Activated CD8-positive, alpha-beta memory T cell treated with anti-CD3 and anti-CD28 coated beads for 48 hours (primary cell): Measurements from ENCODE around the gene NT5C2.
"Not testable (repeated sequence)": the region's sequence is repeated elsewhere in the genome, so short reads cannot be mapped to it uniquely, and the experiment has no call there.

ENCODE experiments used
- DNase-seq, 3 experiments: peaks; one replicate each; pipeline ENCODE4 v3.0.0-alpha.2; 2020; ENCODE audit warnings: low read depth in 2 of 3, low spot score in 2 of 3

The NT5C2 gene

GRCh38 chr10:103166523-103166922 is 26.5 kb downstream of the NT5C2 start:
- DNase-seq, result no peak

DNA sequence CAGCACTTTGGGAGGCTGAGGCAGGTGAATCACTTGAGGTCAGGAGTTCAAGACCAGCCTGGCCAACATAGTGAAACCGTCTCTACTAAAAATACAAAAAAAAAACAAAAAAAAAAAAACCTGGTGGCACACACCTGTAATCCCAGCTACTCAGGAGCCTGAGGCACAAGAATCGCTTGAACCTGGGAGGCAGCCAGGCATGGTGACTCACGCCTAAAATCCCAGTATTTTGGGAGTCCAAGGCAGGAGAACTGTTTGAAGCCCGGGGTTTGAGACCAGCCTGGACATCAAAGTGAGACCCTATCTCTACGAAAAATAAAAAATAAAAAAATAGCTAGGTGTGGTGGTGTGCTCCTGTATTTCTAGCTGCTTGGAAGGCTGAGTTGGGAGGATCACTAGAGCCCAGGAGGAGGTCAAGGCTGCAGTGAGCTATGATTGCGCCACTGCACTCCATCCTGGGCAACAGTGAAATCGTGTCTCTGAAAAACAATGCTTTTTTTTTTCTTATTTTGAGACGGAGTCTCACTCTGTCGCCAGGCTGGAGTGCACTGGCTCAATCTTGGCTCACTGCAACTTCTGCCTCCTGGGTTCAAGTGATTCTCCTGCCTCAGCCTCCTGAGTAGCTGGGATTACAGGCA is 29.2 kb downstream of the NT5C2 start:
- DNase-seq, result not testable (repeated sequence)

- DNase-seq, result no peak
These were observed 35.8 kb downstream of the NT5C2 start for GRCh38 chr10:103157246-103157645.

DNA sequence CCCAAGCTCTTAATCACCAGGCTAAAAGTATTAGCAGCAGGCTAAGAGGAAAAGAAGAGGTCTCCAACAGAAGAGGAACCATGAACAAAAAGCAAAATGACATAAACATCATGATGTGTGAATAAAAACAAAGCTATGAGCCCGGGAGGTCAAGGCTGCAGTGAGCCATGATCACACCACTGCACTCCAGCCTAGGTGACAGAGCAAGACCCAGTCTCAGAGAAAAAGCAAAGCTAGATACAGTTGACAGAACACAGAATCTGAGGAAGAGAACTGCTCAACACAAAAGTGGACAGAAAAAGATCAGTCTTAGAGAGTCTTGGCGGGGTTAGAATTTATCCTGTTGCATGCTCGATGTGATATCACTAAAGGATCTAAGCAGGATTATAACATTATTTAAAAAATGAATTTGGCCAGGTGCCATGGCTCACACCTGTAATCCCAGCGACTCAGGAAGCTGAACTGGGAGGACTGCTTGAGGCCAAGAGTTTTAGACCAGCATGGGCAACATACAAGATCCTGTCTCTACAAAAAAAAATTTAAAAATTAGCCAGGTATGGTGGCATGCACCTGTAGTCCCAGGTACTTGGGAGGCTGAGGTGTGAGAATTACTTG is 37.5 kb downstream of the NT5C2 start:
- DNase-seq, result no peak

- no peak for DNase-seq
These were observed 38.4 kb downstream of the NT5C2 start for GRCh38 chr10:103154521-103155299.

DNA sequence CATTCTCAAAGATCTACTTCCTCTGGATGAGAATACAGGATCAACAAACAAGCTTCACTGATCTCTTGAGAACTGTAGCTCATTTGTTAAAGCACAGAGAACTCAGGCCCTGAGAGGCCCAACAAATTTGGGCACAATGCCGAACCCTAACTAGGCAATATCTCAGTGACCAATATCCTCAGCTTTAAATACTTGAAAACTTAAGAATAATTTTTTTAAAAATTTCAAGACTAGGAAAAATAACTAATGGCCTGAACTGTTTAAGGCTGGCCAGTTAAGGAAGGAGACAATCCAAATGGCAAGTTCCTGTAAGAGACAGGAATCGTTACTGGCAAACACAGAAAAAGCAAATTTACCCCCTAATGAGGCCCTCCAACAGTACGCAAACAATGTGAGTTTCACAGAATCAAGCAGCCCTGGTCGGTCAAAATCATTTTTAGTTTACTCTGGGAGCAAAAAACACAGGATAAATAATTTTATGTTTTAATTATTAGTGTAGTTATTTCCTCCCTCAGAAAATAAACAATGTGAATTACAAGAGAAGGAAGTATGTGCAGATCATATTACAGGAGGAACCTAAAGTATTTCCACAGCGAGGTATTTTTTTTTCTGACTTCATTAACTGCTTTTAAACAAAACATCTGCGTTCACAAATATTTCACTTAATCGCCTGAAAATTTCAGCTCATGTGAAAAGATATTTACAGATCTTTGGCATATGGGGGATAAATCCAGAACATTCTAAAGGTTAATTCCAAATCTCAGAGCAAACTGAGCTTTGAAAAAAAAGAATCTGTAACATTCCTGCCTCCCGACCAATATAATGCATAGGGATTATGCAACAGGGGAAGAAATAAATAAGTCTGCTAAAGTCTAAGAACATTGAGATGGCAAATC is 39.5 kb downstream of the NT5C2 start:
- no peak for DNase-seq

DNA sequence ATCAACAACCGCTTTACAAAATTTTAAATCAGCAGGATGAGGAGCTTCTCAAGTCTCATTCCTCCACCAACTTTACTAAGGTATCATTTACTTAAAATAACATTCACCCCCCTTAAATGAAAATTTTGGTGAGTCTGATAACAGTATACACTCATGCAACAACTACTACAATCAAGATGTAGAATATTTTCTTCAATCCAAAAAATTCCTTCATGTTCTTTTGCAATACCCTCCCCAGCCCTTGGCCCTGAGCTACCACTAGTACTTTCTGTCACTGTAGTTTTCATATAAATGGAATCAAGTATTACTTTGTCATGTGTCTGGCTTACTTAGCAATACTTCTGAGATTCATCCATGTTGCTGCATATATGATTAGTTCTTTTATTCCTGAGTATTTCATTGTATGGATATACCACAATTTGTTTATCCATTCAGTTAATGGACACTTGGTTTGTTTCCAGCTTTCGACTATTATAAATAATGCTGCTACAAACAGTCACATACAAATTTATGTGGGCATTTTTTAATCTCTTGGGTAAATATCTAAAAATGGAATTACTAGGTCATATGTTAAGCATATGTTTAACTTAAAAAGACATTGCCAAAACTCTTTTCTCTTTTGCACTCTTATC is 43.0 kb downstream of the NT5C2 start:
- DNase-seq, result no peak

GRCh38 chr10:103147645-103148044 is 45.4 kb downstream of the NT5C2 start:
- DNase-seq, result no peak

DNA sequence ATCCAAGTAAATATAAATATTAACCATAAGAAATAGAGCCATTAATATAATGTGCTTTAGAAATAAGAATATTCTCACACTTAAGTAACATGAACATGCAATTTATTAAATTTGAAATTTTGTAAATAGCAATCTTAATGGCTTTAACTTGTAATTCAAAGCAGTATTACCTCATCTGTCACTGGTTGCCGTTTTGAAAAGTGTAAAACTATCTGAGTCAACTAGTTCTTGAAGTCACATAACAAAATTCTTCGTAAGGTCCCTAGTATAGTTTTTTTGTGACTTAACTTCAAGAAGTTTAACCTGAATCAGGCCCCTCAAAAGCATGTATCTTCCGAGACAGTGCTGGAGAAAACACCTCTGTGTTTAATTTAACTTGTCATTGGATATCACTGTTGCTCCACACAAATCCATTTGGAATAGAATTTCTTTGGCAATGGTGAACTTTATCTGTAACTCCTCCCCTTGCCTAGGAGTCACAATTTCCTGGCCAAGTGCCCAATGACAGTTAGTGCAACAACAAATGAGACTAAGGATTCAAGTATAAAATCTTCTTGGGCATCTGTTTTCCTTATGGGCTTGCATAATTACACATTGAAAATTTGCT is 47.1 kb downstream of the NT5C2 start:
- DNase-seq, result no peak

DNA sequence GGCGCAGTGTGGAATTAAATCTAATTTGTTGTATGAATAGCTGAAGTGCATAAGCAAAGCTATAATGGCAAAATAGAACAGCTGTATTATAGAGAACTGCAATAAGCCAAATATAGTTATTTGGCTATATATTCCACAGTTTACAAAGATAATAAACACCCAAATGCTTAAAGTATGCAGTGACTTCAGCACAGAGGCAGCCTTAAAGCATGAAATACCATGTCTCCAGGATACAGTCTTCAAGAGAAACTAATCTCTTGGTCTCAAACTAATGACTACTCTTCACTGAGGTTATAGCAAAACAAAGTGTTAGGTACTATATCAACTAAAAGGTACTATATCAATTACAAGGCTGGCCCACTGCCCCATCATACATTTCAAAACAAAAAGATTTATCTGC is 48.0 kb downstream of the NT5C2 start:
- DNase-seq, result no peak

- no peak for DNase-seq
These were observed 49.0 kb downstream of the NT5C2 start for GRCh38 chr10:103144041-103144440.

DNA sequence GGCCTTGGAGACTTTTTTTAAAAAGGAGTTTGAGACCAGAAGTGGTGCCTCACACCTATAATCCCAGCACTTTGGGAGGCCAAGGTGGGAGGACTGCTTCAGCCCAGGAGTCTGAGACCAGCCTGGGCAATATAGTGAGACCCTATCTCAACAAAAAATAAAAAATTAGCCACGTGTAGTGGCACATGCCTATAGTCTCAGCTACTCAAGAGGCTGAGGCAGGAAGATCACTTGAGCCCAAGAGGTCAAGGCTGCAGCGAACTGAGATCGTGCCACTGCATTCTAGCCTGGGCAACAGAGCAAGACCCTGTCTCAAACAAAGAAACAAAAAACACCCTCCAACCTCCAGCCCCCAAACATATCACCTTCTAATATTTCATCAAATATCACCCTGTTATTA is 49.4 kb downstream of the NT5C2 start:
- DNase-seq, result not testable (repeated sequence)

DNA sequence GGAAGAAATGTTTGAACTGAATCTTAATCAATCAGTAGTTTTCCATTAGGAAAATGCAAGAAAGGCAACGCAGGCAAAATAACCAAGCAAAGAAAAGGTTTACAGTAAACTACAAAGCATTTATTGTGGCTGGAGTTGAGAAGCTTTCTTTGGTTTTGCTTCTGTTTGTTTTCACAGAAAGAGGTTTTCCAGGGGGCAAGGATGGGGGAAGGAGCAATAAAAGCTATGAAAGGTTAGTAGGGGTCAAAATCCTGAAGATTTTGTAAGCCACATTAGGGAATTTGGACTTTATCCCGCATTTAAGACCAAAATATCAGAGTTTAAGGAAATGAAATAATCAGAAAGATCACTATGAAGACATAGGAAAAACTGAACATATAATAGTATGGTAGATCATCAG is 51.1 kb downstream of the NT5C2 start:
- DNase-seq, result no peak

DNA sequence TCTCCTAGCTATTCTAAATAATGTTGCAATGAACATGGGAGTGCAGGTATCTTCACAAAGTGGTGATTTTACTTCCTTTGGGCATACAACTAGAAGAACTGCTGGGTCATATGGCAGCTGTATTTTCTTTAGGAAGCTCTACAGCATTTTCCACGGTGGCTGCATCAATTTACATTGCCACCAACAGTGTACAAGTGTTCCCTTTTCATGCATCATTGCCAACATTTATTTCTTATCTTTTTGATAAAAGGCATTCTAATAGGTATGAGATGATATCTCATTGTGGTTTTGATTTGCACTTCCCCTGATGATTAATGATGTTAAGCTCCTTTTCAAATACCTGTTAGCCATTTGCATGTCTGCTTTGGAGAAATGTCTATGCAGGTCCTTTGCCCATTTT is 52.6 kb downstream of the NT5C2 start:
- DNase-seq, result no peak

GRCh38 chr10:103139803-103140202 is 53.3 kb downstream of the NT5C2 start:
- DNase-seq, result no peak

- not testable (repeated sequence) for DNase-seq
These were observed 57.9 kb downstream of the NT5C2 start for GRCh38 chr10:103135168-103135567.

DNA sequence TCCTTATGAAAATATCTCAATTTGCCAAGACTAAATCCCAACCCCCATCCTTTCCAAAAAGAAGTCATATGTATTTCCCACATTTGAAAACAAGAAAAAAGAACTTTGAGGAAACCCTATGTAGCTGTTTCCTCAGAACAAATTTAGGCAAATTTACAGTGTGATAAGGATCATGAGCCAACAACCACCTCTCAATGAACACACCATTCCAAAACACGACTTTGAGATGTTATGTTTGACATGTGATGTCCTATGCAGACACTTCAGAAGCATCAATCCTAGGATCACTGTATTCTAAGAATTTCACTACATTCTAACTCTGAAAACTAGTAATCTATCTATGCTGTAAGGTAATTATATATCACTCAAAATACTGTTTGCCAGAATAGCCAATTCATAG is 62.2 kb downstream of the NT5C2 start:
- DNase-seq, result no peak

DNA sequence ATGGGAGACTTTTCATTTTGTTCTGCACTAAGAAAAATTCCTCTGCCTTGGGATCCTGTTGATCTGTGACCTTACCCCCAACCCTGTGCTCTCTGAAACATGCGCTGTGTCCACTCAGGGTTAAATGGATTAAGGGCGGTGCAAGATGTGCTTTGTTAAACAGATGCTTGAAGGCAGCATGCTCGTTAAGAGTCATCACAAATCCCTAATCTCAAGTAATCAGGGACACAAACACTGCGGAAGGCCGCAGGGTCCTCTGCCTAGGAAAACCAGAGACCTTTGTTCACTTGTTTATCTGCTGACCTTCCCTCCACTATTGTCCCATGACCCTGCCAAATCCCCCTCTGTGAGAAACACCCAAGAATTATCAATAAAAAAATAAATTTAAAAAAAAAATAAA is 62.9 kb downstream of the NT5C2 start:
- not testable (repeated sequence) for DNase-seq

DNA sequence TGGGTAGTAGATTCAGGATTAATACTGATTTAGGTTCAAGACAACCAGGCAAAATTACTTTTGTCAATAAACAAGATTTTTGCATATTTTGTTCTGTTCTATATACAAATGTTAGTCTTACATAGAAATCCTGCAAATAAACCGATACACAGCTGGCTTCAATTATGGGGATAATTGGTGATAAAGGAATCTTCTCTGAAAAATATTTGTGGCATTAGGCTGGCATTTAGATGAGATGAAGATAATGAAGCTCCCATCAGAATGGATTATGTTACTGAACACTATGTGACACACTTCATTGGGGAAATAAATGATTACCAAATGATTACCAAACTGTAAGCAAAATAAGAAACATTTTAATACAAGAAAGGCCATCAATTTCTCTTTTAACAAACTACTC is 65.8 kb downstream of the NT5C2 start:
- DNase-seq, result no peak
